DND-41 (cell line): ENCODE results near the gene PFDN6.

ENCODE experiments used
- ATAC-seq: fragments of 200-7000 bp; cut with Tn5 transposase; 3 replicates; pipeline ENCODE4 v1.9.1; 2021; ENCODE audit warnings: low read depth; ENCODE audit not compliant: insufficient read depth
- DNase-seq: peaks from one replicate; pipeline ENCODE4 v3.0.0-alpha.2; 2020
- H2AFZ ChIP-seq: 2 replicates; pipeline ENCODE4 v1.6.0; 2012; ENCODE audit warnings: low read depth, low read length
- H3K27ac ChIP-seq: 2 replicates; pipeline ENCODE4 v1.5.1; 2012; ENCODE audit warnings: low read length, inconsistent platforms
- H3K27me3 ChIP-seq: fragments of 200-600 bp; sonication (generic); 2 replicates; pipeline ENCODE4 v1.6.0; 2012; ENCODE audit warnings: low read length, mild to moderate bottlenecking, inconsistent platforms; ENCODE audit not compliant: insufficient read depth, poor library complexity
- H3K36me3 ChIP-seq: 2 replicates; pipeline ENCODE4 v1.5.1; 2012; ENCODE audit warnings: low read length, inconsistent platforms; ENCODE audit not compliant: insufficient read depth
- H3K4me1 ChIP-seq: 2 replicates; pipeline ENCODE4 v1.5.1; 2012; ENCODE audit warnings: mild to moderate bottlenecking, low read length; ENCODE audit not compliant: insufficient read depth
- H3K4me2 ChIP-seq: 2 replicates; pipeline ENCODE4 v1.6.0; 2012; ENCODE audit warnings: mild to moderate bottlenecking, moderate library complexity, low read length, inconsistent platforms; ENCODE audit not compliant: insufficient read depth
- H3K4me3 ChIP-seq, 2 experiments: fragments of 200-600 bp in 1 of 2; shearing (Covaris generic) in 1 of 2; 2 replicates each; pipeline ENCODE4 v1.5.1; 2012 to 2016; ENCODE audit warnings: inconsistent platforms in 2 of 2, low read length in 2 of 2, mild to moderate bottlenecking in 2 of 2, low read depth in 1 of 2, moderate library complexity in 1 of 2
- H3K79me2 ChIP-seq: 2 replicates; pipeline ENCODE4 v1.6.0; 2012; ENCODE audit warnings: low read length, inconsistent platforms; ENCODE audit not compliant: insufficient read depth
- H3K9ac ChIP-seq: 2 replicates; pipeline ENCODE4 v1.6.0; 2012; ENCODE audit warnings: low read depth, mild to moderate bottlenecking, inconsistent platforms, low read length, moderate library complexity
- H3K9me3 ChIP-seq: 2 replicates; pipeline ENCODE4 v1.5.1; 2012; ENCODE audit warnings: low read length, moderate library complexity, mild to moderate bottlenecking, inconsistent platforms; ENCODE audit not compliant: insufficient read depth, severe bottlenecking
- H4K20me1 ChIP-seq: 2 replicates; pipeline ENCODE4 v1.6.0; 2012; ENCODE audit warnings: low read length; ENCODE audit not compliant: insufficient read depth
- EZH2 ChIP-seq: IDR thresholded peaks from 3 replicates; pipeline ENCODE4 v1.6.1; 2012; ENCODE audit warnings: borderline replicate concordance, low read depth, mild to moderate bottlenecking, moderate library complexity, low read length, inconsistent platforms; ENCODE audit not compliant: severe bottlenecking
- TF ChIP-seq, protein P1 (sequence below): IDR thresholded peaks from 2 replicates; pipeline ENCODE4 v1.5.1; 2012; ENCODE audit warnings: borderline replicate concordance, low read length, moderate library complexity, mild to moderate bottlenecking; ENCODE audit not compliant: poor library complexity, severe bottlenecking; ENCODE audit errors: extremely low read depth

The PFDN6 gene

DNA sequence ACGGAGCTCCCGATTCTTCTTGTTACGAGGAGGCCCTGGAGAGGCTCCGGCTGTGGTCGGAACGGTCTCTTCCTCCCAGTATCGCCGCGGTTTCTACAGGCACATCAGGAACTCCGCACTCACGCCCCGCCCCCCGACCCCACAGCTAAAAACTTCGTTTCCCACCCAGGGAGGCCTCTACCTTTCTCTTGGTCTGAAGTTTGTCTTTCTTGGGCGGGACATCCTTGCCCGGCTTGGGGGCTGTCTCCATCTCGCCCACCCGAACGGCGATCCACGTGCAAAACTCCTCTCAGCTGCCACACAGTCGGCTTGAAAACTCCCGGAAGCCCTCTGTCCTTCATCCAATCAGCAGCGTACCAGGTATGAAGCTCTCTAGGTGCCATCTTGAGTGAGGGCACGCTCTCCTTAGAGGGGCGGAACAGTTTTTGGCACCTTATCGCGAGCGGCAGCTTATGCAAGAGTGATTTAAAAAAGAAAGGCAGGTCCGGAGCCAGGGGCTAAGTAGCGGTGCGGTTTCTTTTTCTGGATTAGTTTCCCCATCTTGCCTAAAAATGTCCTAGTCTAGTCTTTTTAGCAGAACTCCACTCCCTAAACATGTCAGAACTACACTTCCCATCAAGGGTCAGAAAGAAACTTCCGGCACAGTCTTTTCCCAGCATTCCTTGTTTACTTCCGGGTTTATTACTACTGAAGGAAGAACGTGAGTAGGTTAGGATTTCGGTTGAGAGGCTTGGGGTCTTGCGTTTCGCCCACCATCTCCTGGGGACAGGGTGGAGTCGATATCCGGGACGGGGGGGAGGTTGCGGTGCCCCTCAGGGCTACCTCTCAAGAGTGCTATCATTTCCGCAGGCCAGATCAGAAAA lies at the start of gene PFDN6, which contains the start of gene WDR46:
PFDN6 (plus strand) TSS at position 681 of the 863 bp plus-strand sequence. CDS start 256 bp downstream, outside the sequence.
WDR46 (minus strand) TSS at position 319 of the 863 bp plus-strand sequence; CDS start at position 250, 69 bp downstream.
- H3K4me2 ChIP-seq, result peak within 1 kb of the TSS; percentile 91
- peak within 1 kb of the TSS; percentile 75 to 92 for H3K4me3 ChIP-seq
- no peaks in the 10 kb centered on the region for H4K20me1 ChIP-seq
- H3K27ac ChIP-seq, result peak within 1 kb of the TSS; percentile 88
- peak; percentile 89 for DNase-seq
- H3K36me3 ChIP-seq, result peaks cover 68% of the 10 kb centered on the region
- no peaks in the 10 kb centered on the region for H3K9me3 ChIP-seq
- H3K4me1 ChIP-seq, result peaks cover 35% of the 10 kb centered on the region
- peaks cover 43% of the 10 kb centered on the region for H3K79me2 ChIP-seq
- H3K27me3 ChIP-seq, result no peaks in the 10 kb centered on the region
- peak within 1 kb of the TSS; percentile 72 for H3K9ac ChIP-seq
- H2AFZ ChIP-seq, result peak within 1 kb of the TSS; percentile 91
- TF ChIP-seq, protein P1, sequence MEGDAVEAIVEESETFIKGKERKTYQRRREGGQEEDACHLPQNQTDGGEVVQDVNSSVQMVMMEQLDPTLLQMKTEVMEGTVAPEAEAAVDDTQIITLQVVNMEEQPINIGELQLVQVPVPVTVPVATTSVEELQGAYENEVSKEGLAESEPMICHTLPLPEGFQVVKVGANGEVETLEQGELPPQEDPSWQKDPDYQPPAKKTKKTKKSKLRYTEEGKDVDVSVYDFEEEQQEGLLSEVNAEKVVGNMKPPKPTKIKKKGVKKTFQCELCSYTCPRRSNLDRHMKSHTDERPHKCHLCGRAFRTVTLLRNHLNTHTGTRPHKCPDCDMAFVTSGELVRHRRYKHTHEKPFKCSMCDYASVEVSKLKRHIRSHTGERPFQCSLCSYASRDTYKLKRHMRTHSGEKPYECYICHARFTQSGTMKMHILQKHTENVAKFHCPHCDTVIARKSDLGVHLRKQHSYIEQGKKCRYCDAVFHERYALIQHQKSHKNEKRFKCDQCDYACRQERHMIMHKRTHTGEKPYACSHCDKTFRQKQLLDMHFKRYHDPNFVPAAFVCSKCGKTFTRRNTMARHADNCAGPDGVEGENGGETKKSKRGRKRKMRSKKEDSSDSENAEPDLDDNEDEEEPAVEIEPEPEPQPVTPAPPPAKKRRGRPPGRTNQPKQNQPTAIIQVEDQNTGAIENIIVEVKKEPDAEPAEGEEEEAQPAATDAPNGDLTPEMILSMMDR, result no peak
- TF ChIP-seq EZH2, result no peak
- peak; percentile 96 for ATAC-seq

DNA sequence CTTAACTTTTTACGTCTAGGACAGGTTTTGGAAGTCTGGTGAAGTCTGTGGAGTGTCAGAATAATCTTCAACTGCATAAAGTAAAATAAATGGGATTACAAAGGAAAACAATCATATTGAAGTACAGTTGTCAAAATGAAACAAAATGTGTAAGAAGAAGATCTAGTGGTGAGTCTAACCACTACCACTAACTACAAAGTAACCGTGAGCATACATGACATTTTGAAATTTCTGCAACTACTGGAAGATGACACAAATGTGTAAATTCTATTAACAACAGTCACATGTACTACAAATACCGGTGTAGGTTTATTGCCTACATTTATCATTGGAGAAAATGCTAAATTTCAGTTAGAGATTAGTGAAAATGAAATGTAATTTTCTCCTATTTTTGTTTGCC lies 47.4 kb upstream of the PFDN6 start:
- TF ChIP-seq, protein P1, result no peak
- no peak for TF ChIP-seq EZH2
- no peak overlapping the region for H2AFZ ChIP-seq
- no peak overlapping the region for H3K4me2 ChIP-seq
- no peak overlapping the region for H3K4me3 ChIP-seq
- no peak for ATAC-seq
- no peak overlapping the region for H3K27ac ChIP-seq
- H4K20me1 ChIP-seq, result no peaks in the 10 kb centered on the region
- H3K4me1 ChIP-seq, result no peaks in the 10 kb centered on the region
- DNase-seq, result no peak
- H3K27me3 ChIP-seq, result peaks cover 17% of the 10 kb centered on the region
- H3K9me3 ChIP-seq, result no peaks in the 10 kb centered on the region
- no peaks in the 10 kb centered on the region for H3K79me2 ChIP-seq
- H3K9ac ChIP-seq, result no peak overlapping the region
- H3K36me3 ChIP-seq, result no peaks in the 10 kb centered on the region

- H3K9ac ChIP-seq, result no peak overlapping the region
- DNase-seq (no peak), ATAC-seq (no peak)
- H3K4me2 ChIP-seq, result no peak overlapping the region
- no peak overlapping the region for H2AFZ ChIP-seq
- H3K27me3 ChIP-seq, result peaks cover 12% of the 10 kb centered on the region
- H4K20me1 ChIP-seq, result no peaks in the 10 kb centered on the region
- no peaks in the 10 kb centered on the region for H3K9me3 ChIP-seq
- H3K27ac ChIP-seq, result no peak overlapping the region
- H3K36me3 ChIP-seq, result no peaks in the 10 kb centered on the region
- no peaks in the 10 kb centered on the region for H3K79me2 ChIP-seq
- H3K4me3 ChIP-seq, result no peak overlapping the region
- TF ChIP-seq EZH2, result no peak
- peaks cover 8% of the 10 kb centered on the region for H3K4me1 ChIP-seq
These were observed 45.9 kb upstream of the PFDN6 start for GRCh38 chr6:33243476-33243875.

- Histone ChIP-seq H3K9ac (peak overlapping the region; percentile 67), H3K4me1 (peaks cover 39% of the 10 kb centered on the region), H3K36me3 (peaks cover 18% of the 10 kb centered on the region), H3K27ac (peak overlapping the region; percentile 80), H2AFZ (peak overlapping the region; percentile 85), H4K20me1 (no peaks in the 10 kb centered on the region), H3K4me2 (peak overlapping the region; percentile 88), H3K79me2 (peaks cover 14% of the 10 kb centered on the region), H3K27me3 (no peaks in the 10 kb centered on the region), H3K9me3 (no peaks in the 10 kb centered on the region), H3K4me3 (peak overlapping the region; percentile 19 to 63; a peak in 3 of 4 replicates)
- ATAC-seq, result peak; percentile 53
- no peak for TF ChIP-seq EZH2
- TF ChIP-seq, protein P1, result peak; percentile 93
- DNase-seq, result peak; percentile 91
These were observed 41.3 kb upstream of the PFDN6 start for GRCh38 chr6:33247977-33248642.
